ENCODE measurements around the gene PPIA. TPM values are rescaled to one million over a fixed set of nuclear protein-coding genes. Genes with fewer than 3 reads are reported as not detected.

The PPIA gene
- total and polyA plus RNA-seq, 8 donors, result 218 to 3,648 (median 1,077) TPM

- Histone ChIP-seq H3K4me3 (no peak overlapping the region), H3K27ac (peak overlapping the region in 1 of 5 donors; percentile 77), H3K4me1 (peaks cover 1 to 37% (median 13%) of the 10 kb centered on the region in 4 donors), H3K9me3 (no peaks in the 10 kb centered on the region), H3K27me3 (no peaks in the 10 kb centered on the region), H3K36me3 (peaks cover 88 to 100% (median 98%) of the 10 kb centered on the region in 4 donors)
- no peak for TF ChIP-seq CTCF (IDR thresholded peaks at IDR 0.05)
- intact Hi-C loops (cut with DNase I; ENCODE audit: low total_unique reads), result loop anchor here (10.0 kb wide), 1 partner anchor 157 kb away; the partner anchor contains the start of gene OGDH
- DNase-seq, result peak in 1 of 2 donors; percentile 9
- WGBS, 5 donors, result 68 to 80% (median 72%) methylated on average over 9 of the region's 9 CpGs
Measured at GRCh38 chr7:44762300-44762699, 34.2 kb upstream of the PPIA start.

GRCh38 chr7:44762726-44763522 is 33.6 kb upstream of the PPIA start:
- intact Hi-C loops (cut with DNase I; ENCODE audit: low total_unique reads), result loop anchor here (10.0 kb wide), 1 partner anchor 158 kb away; the partner anchor contains the start of gene OGDH
- DNase-seq, result no peak
- Histone ChIP-seq H3K9me3 (no peaks in the 10 kb centered on the region), H3K4me1 (peaks cover 6 to 37% (median 15%) of the 10 kb centered on the region in 4 donors), H3K27ac (no peak overlapping the region), H3K36me3 (peaks cover 85 to 100% (median 98%) of the 10 kb centered on the region in 4 donors), H3K4me3 (no peak overlapping the region), H3K27me3 (no peaks in the 10 kb centered on the region)
- TF ChIP-seq EP300 (IDR thresholded peaks at IDR 0.05) (no peak), POLR2A (IDR thresholded peaks at IDR 0.05) (no peak), POLR2AphosphoS5 (IDR thresholded peaks at IDR 0.05) (no peak), CTCF (IDR thresholded peaks at IDR 0.05) (no peak)
- WGBS, 5 donors, result 94 to 98% (median 95%) methylated on average over 19 to 20 of the region's 20 CpGs

GRCh38 chr7:44764081-44764480 is 32.4 kb upstream of the PPIA start:
- Histone ChIP-seq H3K9me3 (no peaks in the 10 kb centered on the region), H3K27ac (no peak overlapping the region), H3K27me3 (no peaks in the 10 kb centered on the region), H3K36me3 (peaks cover 81 to 90% (median 89%) of the 10 kb centered on the region in 4 donors), H3K4me1 (peaks cover 17 to 48% (median 26%) of the 10 kb centered on the region in 4 donors), H3K4me3 (no peak overlapping the region)
- intact Hi-C loops (cut with DNase I; ENCODE audit: low total_unique reads), result loop anchor here (10.0 kb wide), 1 partner anchor 159 kb away; the partner anchor contains the start of gene OGDH
- no peak for DNase-seq
- TF ChIP-seq POLR2A (IDR thresholded peaks at IDR 0.05), result no peak
- no peak for TF ChIP-seq EP300 (IDR thresholded peaks at IDR 0.05)
- no peak for TF ChIP-seq CTCF (IDR thresholded peaks at IDR 0.05)
- TF ChIP-seq POLR2AphosphoS5 (IDR thresholded peaks at IDR 0.05), result no peak
- WGBS, 5 donors, result 93 to 100% (median 95%) methylated on average over 6 of the region's 6 CpGs

- H3K27ac ChIP-seq, result no peak overlapping the region
- H3K4me3 ChIP-seq, result no peak overlapping the region
- peaks cover 25 to 57% (median 34%) of the 10 kb centered on the region in 4 donors for H3K4me1 ChIP-seq
- DNase-seq, result peak in 1 of 2 donors; percentile 17
- H3K36me3 ChIP-seq, result peaks cover 73 to 82% (median 81%) of the 10 kb centered on the region in 4 donors
- no peak for TF ChIP-seq EP300 (IDR thresholded peaks at IDR 0.05)
- H3K9me3 ChIP-seq, result no peaks in the 10 kb centered on the region
- intact Hi-C loops (cut with DNase I; ENCODE audit: low total_unique reads), result loop anchor here (10.0 kb wide), 1 partner anchor 160 kb away; the partner anchor contains the start of gene OGDH
- H3K27me3 ChIP-seq, result no peaks in the 10 kb centered on the region
- whole genome bisulfite sequencing, 5 donors, result 64 to 88% (median 77%) methylated on average over 9 to 22 of the region's 22 CpGs
Measured at GRCh38 chr7:44764665-44765578, 31.6 kb upstream of the PPIA start.
